K562 (cell line): ENCODE measurements around the gene MYCL. TPM values are rescaled to one million over a fixed set of nuclear protein-coding genes. Genes with fewer than 3 reads are reported as not detected.

Source experiments
- CSDE1 ChIP-seq, 2 experiments: fragments of 450-650 bp; IDR thresholded peaks; 2 replicates each; pipeline ENCODE4 v1.6.1; 2016; ENCODE audit warnings: mild to moderate bottlenecking in 1 of 2
- NEUROD1 ChIP-seq: fragments of 150-350 bp; IDR thresholded peaks from 2 replicates; pipeline ENCODE4 v1.6.1; 2014; ENCODE audit warnings: borderline replicate concordance, low read length, low read depth; ENCODE audit not compliant: partially characterized antibody
- ZNF551 ChIP-seq: fragments of 250-450 bp; sonication (Bioruptor Pico); IDR thresholded peaks from 2 replicates; pipeline ENCODE4 v1.5.0; 2021; ENCODE audit warnings: mild to moderate bottlenecking, moderate library complexity
- ZNF699 ChIP-seq: fragments of 250-450 bp; sonication (Bioruptor Pico); IDR thresholded peaks from 2 replicates; pipeline ENCODE4 v1.8.0; 2021; ENCODE audit warnings: mild to moderate bottlenecking, moderate library complexity; ENCODE audit not compliant: insufficient replicate concordance
- polyA plus RNA-seq, 8 experiments: library from polyadenylated mRNA; depleted of rRNA in 4 of 8; stranded (reverse) in 5 of 8; unstranded in 3 of 8; fragments of >200 nt; fragmentation: Nextera tagmentation in 2 of 8; fragmentation: Illumina TruSeq in 1 of 8; extraction: Ambion mirVana in 2 of 8; extraction: Trizol in 1 of 8; gene quantifications; 2 replicates each; pipeline versions ENCODE4 v1.2.1 to v1.2.3, GENCODE V29; 2011 to 2014; ENCODE audit warnings: inconsistent platforms in 1 of 8, missing spikeins in 1 of 8
- total RNA-seq, 7 experiments: library from RNA; depleted of rRNA in 6 of 7; stranded (reverse); fragments of >200 nt in 6 of 7; fragmentation: Illumina TruSeq in 2 of 7; extraction: Trizol in 2 of 7; gene quantifications; 2 replicates each; pipeline versions ENCODE4 v1.2.1 to v1.2.3, GENCODE V29; 2011 to 2021; ENCODE audit warnings: low replicate concordance in 1 of 7
- TF ChIP-seq, protein P1 (sequence below): fragments of 250-450 bp; sonication (Bioruptor Pico); IDR thresholded peaks from 2 replicates; pipeline ENCODE4 v1.9.0; 2021; ENCODE audit warnings: mild to moderate bottlenecking, inconsistent platforms
- TF ChIP-seq, protein P2 (sequence below): fragments of 450-650 bp; formaldehyde crosslinking; conservative IDR thresholded peaks from 2 replicates; pipeline ENCODE4 v1.4.0; 2022; ENCODE audit warnings: mild to moderate bottlenecking, missing genetic modification characterization
- TF ChIP-seq, protein P3 (sequence below), 2 experiments: fragments of 450-650 bp in 1 of 2; sonication (generic) in 1 of 2; formaldehyde crosslinking in 1 of 2; IDR thresholded peaks in 1 of 2; conservative IDR thresholded peaks in 1 of 2; 2 replicates each; pipeline versions ENCODE4 v1.6.1 to v1.8.1; 2016 to 2023; ENCODE audit warnings: mild to moderate bottlenecking in 2 of 2, moderate library complexity in 2 of 2, inconsistent platforms in 1 of 2, missing genetic modification reagents in 1 of 2
- TF ChIP-seq, protein P4 (sequence below): fragments of 250-450 bp; sonication (Bioruptor Pico); IDR thresholded peaks from 2 replicates; pipeline ENCODE4 v1.4.0; 2020; ENCODE audit warnings: mild to moderate bottlenecking, moderate library complexity, borderline replicate concordance

The MYCL gene
- total and polyA plus RNA-seq, 9 of the 15 experiments (the other 6 are each of a cell fraction or from before 2014, with no cell fraction given): 3.5 to 22.0 (median 12.8) TPM

DNA sequence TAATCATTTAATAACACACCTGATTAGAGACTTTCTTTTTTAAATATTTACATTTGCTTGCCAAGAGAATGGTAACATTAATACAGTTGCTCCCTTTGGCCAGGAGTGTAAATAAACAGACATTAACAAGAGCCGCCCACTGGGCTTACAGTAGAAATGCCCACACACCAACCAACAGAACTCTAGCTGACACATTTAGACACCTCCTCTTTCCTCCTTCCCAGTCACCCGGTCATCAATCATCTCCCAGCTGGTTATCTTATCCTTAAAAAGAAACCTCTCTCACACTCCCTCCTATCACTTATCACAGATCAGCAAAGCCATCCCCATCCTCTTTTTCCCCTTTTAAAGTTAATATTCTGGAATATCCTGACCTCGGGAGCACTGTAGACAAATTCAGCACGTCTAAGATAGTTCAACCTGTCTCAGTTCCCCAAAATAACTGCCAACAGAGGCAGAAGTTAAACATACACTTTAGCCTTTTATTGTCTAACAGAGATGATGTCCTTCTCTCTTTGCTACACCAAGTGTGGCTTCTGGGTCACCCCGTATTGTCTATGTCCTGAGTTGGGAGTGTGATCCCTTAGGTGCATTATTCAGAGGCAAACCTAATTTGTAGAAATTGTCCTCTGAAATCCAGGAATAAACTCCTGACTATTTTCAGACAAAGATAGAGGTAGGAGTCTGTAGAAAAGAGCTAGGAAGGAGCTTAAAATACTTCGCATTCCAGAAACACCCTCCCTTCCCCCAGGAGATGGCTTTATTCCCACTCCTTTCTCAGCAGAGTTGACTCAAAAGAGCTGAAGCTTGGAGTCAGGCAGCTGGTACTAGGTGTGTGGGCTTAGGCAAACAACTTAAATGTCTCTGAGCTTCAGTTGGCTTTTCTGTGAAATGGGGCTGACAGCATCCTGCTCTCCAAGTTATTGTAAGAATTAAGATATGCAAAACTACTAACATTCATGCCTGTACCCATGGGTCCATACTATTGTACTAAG, 8.8 kb downstream of the MYCL start (continued):
- TF ChIP-seq, protein P1, sequence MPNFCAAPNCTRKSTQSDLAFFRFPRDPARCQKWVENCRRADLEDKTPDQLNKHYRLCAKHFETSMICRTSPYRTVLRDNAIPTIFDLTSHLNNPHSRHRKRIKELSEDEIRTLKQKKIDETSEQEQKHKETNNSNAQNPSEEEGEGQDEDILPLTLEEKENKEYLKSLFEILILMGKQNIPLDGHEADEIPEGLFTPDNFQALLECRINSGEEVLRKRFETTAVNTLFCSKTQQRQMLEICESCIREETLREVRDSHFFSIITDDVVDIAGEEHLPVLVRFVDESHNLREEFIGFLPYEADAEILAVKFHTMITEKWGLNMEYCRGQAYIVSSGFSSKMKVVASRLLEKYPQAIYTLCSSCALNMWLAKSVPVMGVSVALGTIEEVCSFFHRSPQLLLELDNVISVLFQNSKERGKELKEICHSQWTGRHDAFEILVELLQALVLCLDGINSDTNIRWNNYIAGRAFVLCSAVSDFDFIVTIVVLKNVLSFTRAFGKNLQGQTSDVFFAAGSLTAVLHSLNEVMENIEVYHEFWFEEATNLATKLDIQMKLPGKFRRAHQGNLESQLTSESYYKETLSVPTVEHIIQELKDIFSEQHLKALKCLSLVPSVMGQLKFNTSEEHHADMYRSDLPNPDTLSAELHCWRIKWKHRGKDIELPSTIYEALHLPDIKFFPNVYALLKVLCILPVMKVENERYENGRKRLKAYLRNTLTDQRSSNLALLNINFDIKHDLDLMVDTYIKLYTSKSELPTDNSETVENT (CRISPR knock-in tag): no peak
- TF ChIP-seq ZNF551 (CRISPR knock-in tag) (no peak), NEUROD1 (peak; percentile 88), CSDE1 (IDR thresholded peaks at IDR 0.05) (no peak), ZNF699 (no peak)
- TF ChIP-seq, protein P2, sequence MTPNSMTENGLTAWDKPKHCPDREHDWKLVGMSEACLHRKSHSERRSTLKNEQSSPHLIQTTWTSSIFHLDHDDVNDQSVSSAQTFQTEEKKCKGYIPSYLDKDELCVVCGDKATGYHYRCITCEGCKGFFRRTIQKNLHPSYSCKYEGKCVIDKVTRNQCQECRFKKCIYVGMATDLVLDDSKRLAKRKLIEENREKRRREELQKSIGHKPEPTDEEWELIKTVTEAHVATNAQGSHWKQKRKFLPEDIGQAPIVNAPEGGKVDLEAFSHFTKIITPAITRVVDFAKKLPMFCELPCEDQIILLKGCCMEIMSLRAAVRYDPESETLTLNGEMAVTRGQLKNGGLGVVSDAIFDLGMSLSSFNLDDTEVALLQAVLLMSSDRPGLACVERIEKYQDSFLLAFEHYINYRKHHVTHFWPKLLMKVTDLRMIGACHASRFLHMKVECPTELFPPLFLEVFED (CRISPR knock-in tag): peak; percentile 93; the same call in 1 of the 2 replicates
- TF ChIP-seq, protein P3, sequence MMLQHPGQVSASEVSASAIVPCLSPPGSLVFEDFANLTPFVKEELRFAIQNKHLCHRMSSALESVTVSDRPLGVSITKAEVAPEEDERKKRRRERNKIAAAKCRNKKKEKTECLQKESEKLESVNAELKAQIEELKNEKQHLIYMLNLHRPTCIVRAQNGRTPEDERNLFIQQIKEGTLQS (IDR thresholded peaks at IDR 0.05): peak; percentile 69; the same call in 1 of the 2 replicates
- TF ChIP-seq, protein P3 (CRISPR knock-in tag; conservative IDR thresholded peaks at IDR 0.05): no peak
- TF ChIP-seq, protein P4, sequence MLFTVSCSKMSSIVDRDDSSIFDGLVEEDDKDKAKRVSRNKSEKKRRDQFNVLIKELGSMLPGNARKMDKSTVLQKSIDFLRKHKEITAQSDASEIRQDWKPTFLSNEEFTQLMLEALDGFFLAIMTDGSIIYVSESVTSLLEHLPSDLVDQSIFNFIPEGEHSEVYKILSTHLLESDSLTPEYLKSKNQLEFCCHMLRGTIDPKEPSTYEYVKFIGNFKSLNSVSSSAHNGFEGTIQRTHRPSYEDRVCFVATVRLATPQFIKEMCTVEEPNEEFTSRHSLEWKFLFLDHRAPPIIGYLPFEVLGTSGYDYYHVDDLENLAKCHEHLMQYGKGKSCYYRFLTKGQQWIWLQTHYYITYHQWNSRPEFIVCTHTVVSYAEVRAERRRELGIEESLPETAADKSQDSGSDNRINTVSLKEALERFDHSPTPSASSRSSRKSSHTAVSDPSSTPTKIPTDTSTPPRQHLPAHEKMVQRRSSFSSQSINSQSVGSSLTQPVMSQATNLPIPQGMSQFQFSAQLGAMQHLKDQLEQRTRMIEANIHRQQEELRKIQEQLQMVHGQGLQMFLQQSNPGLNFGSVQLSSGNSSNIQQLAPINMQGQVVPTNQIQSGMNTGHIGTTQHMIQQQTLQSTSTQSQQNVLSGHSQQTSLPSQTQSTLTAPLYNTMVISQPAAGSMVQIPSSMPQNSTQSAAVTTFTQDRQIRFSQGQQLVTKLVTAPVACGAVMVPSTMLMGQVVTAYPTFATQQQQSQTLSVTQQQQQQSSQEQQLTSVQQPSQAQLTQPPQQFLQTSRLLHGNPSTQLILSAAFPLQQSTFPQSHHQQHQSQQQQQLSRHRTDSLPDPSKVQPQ: no peak
